ENCODE measurements around the gene AMY2A.
"Not testable (repeated sequence)": the region's sequence is repeated elsewhere in the genome, so short reads cannot be mapped to it uniquely, and the experiment has no call there.

Gene AMY2A

DNA sequence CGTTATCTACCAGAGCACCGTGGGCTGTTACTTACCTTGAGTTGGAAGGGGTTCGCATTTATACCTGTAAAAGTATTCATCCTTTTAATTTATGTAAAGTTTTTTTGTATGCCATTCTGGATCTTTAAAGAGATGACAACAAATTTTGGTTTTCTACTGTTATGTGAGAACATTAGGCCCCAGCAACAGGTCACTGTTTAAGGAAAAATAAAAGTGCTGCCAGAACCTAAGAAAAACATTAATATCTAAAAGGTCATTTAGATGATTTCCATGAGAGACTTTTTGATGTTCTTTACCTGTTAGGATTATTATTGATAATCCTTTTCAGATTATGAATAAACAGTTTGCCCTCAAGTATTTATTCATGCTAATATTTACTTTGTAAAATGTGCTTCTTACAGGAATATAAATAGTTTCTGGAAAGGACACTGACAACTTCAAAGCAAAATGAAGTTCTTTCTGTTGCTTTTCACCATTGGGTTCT lies at the start of gene AMY2A:
Gene AMY2A, plus strand, starts transcription at position 434 of the 484 bp plus-strand sequence. Its CDS starts 14 bp downstream, at position 448.
- DNase-seq, result not testable (repeated sequence)

DNA sequence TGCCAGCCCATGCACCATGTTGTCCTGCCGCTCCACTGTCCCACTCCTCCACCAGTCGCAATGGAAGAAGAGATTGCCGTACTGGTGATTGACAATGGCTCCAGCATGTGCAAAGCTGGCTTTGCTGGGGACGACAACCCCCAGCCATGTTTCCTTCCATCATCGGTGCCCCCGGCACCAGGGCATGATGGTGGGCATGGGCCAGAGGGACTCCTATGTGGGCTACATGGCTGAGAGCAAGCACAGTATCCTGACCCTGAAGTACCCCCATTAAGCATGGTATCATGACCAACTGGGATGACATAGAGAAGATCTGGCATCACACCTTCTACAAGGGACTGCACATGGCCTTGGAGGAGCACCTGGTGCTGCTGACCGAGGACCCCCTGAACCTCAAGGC lies 47.7 kb upstream of the AMY2A start:
- DNase-seq, result no peak

GRCh38 chr1:103571289-103571688 lies 45.9 kb upstream of the AMY2A start, which contains the start of gene AMY2B:
Gene AMY2B, plus strand, starts transcription at chr1:103571589. Its CDS starts 14 bp downstream, at chr1:103571603.
- not testable (repeated sequence) for DNase-seq

DNA sequence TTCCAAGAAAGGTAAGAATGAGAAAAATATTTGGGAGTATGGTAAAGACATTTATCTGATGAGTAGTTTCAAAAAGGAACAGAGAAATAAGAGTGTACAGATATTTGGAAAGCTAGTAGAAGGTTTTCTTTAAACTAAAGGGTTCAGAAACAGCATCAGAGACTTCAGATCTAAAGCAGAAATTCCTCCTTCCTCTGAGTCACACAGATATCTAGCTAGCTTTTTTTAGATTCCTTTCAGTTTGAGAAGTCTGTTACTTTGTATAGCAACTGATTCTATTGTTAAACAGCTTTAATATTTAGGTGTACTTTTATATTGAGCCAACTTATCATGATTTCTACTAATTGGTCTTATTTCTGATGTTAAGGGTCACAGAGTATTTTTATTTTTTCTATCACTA lies 41.2 kb upstream of the AMY2A start:
- DNase-seq, result no peak

- not testable (repeated sequence) for DNase-seq
Observed at GRCh38 chr1:103576784-103577183, 40.4 kb upstream of the AMY2A start.

- DNase-seq, result no peak
Observed at GRCh38 chr1:103582464-103582863, 34.8 kb upstream of the AMY2A start.

- DNase-seq, result no peak
Observed at GRCh38 chr1:103583887-103584286, 33.3 kb upstream of the AMY2A start.

GRCh38 chr1:103584537-103584936 lies 32.7 kb upstream of the AMY2A start:
- no peak for DNase-seq

GRCh38 chr1:103602740-103603139 lies 14.5 kb upstream of the AMY2A start:
- DNase-seq, result not testable (repeated sequence)

DNA sequence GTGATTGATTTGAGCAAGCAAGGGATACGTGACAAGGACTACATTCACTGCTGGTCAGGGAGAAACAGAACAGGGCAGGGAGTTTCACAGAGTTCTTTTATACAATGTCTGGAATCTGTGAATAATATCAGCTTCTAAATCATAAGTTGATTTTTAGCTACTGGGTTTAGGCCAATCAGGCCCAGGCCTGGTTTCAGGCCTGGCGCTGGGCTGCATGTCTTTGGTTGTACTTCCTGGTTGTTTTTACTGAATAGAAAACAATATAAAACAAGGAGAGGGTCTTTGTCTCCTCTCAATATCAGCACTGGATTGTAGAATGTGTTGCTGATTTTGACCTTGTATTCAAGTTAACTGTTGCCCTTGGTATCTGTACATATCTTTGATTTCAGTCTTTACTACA lies 865 bp upstream of the AMY2A start:
- no peak for DNase-seq

DNA sequence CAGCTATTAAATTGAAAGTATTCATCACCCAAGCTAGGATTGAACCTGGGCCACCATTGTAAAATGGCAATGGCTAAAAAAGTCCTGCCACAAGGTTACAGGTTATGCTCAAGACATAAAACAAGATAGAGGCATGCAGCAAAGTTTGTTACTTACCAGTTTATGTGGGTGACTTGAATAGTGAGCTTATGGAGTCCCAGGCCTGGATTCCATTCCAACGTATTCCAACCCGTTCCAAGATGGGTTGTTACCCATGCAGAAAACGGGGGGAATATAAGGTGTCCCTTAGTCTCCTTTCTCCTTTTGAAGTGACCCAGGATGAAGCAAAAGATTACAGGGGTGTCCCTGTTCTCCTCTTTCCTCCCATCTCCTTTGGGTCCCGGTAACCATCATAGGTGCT lies 10.2 kb downstream of the AMY2A start:
- not testable (repeated sequence) for DNase-seq

- not testable (repeated sequence) for DNase-seq
Observed at GRCh38 chr1:103641194-103641593, 24.0 kb downstream of the AMY2A start.

GRCh38 chr1:103643908-103644307 lies 26.7 kb downstream of the AMY2A start:
- DNase-seq, result not testable (repeated sequence)

DNA sequence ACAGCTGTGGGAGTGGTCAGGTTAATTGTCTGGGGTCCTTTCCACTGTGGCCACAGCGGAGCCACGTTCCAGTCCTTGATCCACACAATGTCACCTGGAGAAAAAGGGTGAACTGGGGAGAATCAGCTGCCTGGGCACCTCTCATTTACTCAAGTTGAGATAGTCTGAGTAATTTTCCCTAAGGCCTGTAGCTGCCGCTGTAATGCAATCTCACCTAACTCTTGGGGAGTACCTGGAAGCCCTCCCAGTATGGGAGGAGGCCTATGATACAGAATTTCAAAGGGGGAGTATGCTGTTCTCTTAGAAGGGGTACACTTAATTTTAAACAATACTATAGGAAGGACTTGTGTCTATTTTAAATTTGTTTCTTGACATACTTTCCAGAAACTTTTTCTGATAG lies 33.1 kb downstream of the AMY2A start:
- not testable (repeated sequence) for DNase-seq

- not testable (repeated sequence) for DNase-seq
Observed at GRCh38 chr1:103650889-103651288, 33.7 kb downstream of the AMY2A start.

- not testable (repeated sequence) for DNase-seq
Observed at GRCh38 chr1:103654133-103654532, 36.9 kb downstream of the AMY2A start.

- not testable (repeated sequence) for DNase-seq
Observed at GRCh38 chr1:103655460-103655859, 38.2 kb downstream of the AMY2A start, which contains the start of gene AMY1A. Gene AMY1A, plus strand, starts transcription at chr1:103655760. Its CDS starts 571 bp downstream, at chr1:103656331.
